Lung microvascular endothelial cell (primary cell): Measurements from ENCODE around the gene CAMSAP3. TPM values are rescaled to one million over a fixed set of nuclear protein-coding genes. Genes with fewer than 3 reads are reported as not detected.

ENCODE experiments used
- DNase-seq, 2 donors: peaks; one replicate each; pipeline versions ENCODE4 v3.0.0 to v3.0.0-alpha.2; 2010; ENCODE audit warnings: low read depth in 2 of 2
- total RNA-seq: library from RNA; depleted of rRNA; stranded (reverse); fragments of >200 nt; gene quantifications from 2 replicates; pipeline ENCODE4 v1.2.1, GENCODE V29; 2014

Gene CAMSAP3
- total RNA-seq, 1 donor from 2014 or later: under 0.01 TPM

DNA sequence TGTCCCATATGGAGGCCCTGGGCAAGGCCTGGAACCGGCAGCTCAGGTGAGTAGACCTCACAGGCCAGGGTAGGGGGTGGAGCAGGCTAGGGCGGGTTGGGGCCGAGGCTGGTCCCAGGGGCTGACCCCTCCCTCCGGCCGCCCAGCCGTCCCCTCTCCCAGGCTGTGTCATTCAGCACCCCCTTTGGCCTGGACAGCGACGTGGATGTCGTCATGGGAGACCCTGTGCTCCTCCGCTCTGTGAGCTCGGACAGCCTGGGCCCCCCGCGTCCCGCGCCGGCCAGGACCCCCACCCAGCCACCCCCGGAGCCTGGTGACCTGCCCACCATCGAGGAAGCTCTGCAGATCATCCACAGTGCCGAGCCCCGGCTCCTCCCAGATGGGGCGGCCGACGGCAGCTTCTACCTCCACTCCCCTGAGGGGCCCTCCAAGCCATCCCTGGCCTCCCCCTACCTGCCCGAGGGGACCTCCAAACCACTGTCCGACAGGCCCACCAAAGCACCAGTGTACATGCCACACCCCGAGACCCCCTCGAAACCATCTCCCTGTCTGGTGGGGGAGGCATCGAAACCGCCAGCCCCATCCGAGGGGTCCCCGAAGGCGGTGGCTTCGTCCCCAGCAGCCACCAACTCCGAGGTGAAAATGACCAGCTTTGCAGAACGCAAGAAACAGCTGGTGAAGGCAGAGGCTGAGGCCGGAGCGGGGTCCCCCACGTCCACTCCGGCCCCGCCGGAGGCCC, 16.0 kb downstream of the CAMSAP3 start:
- no peak for DNase-seq

DNA sequence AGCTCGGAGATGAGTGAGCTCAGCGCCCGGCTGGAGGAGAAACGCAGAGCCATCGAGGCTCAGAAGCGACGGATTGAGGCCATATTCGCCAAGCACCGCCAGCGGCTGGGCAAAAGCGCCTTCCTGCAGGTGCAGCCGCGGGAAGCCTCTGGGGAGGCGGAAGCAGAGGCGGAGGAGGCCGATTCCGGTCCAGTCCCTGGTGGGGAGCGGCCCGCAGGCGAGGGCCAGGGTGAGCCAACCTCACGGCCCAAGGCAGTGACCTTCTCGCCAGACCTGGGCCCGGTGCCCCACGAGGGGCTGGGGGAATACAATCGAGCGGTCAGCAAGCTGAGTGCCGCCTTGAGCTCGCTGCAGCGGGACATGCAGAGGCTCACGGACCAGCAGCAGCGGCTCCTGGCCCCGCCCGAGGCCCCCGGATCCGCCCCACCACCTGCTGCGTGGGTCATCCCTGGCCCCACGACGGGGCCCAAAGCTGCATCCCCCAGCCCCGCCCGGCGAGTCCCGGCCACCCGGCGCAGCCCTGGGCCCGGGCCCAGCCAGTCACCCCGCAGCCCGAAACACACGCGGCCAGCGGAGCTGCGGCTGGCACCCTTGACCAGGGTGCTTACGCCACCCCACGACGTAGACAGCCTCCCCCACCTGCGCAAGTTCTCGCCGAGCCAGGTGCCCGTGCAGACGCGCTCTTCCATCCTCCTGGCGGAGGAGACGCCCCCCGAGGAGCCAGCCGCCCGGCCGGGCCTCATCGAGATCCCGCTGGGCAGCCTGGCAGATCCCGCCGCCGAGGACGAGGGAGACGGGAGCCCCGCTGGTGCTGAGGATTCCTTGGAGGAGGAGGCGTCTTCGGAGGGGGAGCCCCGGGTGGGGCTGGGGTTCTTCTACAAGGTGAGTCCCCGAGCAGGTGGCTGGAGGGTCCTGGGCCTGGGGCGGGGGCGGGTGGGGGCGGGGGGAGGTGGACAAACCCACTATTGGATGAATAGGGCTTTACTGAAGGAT, 16.9 kb downstream of the CAMSAP3 start:
- no peak for DNase-seq

GRCh38 chr19:7614859-7615741, 19.4 kb downstream of the CAMSAP3 start:
- DNase-seq: no peak

DNA sequence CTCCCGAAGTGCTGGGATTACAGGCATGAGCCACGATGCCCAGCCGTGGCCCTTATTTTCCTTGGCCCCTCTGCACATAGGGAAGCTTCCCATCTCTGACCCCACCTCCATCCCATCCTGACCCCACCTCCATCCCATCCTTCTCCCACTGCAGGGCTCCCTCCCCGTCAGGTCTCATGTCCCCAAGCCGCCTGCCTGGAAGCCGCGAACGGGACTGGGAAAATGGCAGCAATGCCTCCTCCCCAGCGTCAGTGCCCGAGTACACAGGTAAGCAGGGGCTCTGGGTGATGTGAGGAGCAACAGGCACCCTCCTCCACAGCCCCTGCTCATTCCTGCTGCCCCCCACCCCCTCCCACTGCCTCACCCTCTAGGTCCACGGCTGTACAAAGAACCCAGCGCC, 21.5 kb downstream of the CAMSAP3 start:
- DNase-seq: no peak

GRCh38 chr19:7617735-7618134, 22.1 kb downstream of the CAMSAP3 start:
- no peak for DNase-seq

DNA sequence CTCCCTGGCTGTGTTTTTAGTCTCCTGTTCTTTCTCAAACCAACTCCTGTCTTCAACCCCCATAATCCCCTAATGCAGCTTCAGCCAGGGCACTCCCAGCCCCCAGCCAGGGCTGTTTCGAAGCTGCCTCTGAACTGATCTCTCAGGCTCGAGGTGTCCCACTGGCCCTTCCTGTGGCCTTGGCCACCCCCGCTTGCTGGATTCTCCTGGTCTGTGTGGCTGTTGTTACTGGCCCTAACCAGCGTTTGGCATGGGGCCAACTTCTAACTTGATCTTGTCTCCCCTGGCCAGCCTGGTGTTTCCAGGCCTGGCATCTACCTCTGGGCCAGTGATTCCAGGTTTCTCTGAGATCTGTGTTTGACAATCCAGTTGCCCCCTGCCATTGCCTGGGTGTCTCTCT, 22.7 kb downstream of the CAMSAP3 start:
- DNase-seq: peak in 1 of 2 donors; percentile 51

DNA sequence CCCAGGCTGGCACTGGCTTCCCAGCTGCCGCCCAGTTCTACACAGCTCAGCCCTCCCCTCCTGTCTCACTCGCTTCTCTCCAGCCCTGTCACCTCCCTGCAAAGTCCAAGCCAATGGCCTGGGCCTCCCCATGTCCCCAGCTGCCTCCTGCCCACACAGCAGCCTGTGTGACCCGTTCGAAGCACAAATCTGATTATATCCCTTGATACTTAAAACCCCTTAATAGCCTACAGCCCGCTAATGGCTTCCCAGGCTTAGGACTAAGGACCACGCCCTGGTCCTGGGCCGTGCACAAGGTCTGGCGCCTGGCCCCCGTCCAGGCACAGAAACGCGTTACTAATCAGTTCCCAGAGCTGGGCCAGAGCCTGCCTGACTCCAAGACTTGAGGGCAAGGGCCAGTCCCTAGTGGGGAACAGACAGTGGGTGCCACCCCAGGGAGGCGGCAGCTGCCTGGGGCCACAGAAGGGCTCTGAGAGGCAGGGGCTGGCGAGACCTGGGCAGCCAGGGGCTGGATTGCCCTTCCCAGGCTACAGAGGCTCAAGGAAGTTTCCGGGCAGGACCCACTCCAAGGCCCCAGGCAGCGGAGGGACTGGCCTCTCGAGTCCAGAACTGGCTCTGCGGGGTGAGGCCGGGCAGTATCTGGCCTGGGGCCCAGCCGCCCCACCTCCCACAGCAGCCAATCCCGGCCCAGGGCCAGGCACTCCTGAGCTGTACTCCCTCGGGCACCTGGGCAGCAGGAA, 23.3 kb downstream of the CAMSAP3 start:
- DNase-seq: no peak

GRCh38 chr19:7619671-7620441, 24.2 kb downstream of the CAMSAP3 start:
- no peak for DNase-seq

- DNase-seq: no peak
Measured at GRCh38 chr19:7620442-7621412, 25.1 kb downstream of the CAMSAP3 start.

DNA sequence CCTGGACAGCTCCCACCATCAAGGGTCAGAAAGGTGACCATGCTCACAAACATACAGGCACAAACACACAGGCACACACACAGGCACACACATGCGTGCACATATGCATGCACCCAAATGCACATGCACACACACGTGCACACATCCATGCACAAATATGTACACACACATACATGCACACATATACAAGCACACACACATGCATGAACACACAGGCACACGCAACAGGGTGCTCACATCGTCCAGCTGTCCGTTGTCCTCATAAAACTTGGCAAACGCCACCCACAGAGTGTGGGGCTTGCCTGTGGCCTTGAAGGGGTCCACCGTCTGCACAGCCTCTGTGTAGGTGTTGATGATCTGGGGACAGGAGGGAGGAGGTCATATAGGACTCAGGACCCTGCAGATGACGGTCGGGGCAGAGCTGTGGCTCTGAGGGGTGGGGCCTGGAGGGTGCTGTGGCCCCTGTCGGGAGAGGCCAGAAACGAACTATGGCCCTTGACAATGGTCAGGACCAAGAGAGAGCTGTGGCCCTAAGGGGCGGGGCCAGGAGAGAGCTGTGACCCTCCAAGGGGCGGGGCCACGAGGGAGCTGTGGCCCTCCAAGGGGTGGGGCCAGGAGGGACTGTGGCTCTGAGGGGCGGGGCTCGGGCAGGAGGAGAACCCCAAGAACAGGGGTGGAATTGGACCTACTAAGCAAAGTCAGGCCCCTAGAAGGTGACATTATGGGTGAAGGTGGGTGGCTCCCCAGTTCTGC, 27.4 kb downstream of the CAMSAP3 start:
- no peak for DNase-seq

DNA sequence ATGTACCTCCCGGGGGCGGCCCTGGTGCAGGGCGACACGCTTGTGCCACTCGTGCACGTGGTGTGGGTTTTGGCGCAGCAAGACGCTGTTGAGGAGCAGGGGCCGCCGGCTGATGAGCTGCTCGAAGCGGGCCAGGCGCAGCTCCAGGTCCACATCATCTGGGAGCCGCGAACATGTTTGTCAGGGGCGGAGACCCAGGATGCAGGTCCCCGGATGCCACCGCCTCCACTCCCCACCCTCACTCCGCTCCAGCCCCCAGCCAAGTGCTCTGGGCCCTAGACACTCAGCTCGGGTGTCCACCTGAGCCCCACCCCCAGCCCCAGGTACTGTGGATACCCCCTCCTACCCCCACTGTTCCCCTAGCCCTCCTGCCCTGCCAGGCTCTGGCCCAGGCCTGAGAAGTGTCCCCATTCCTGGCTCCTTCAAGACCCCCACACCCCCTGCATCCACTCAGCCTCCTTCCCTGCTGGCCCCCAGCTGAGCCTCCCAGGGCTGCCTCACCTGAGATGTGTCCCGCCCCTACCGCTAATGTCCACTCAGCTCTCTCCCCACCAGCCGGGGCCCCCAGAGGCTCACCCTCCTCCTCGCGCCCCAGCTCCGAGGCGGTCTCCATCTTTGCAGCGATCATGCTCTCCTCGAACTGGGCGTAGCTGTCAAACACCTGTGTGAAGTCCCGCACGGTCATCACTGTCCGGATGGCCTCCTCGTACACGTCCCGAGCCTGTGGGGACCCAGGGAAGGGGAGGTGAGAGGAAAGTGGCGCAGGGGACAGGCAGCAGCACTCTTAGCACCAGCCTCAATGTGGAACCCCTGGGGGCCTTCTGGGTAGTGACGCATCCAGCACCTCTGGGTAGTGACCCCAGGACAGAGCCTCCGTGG, 28.3 kb downstream of the CAMSAP3 start:
- no peak for DNase-seq

DNA sequence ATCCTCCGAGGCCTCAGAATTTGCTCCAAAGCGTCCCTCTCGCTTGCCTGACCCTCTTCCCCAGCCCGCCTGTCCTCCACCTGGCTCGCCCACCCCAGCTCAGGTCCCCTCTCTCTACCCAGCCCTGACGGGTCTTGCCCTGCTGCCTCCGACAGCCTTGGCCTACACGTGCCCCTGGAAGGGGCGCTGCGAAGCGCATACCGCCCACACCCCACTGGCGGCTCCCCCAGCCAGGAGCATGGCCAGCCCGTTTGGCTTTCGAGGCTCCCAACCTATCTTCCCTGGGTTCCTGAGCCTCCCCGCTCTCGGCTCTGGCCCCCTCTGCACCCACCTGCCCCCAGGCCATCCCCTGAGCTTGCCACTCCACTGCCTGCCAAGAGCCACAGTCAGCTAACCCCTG, 29.1 kb downstream of the CAMSAP3 start:
- no peak for DNase-seq

GRCh38 chr19:7625763-7626372, 30.2 kb downstream of the CAMSAP3 start:
- DNase-seq: no peak

GRCh38 chr19:7627166-7627565, 31.5 kb downstream of the CAMSAP3 start:
- DNase-seq: no peak

- no peak for DNase-seq
Measured at GRCh38 chr19:7628589-7629311, 33.1 kb downstream of the CAMSAP3 start.
